ENCODE data around the gene CDC42BPG.

Gene CDC42BPG

DNA sequence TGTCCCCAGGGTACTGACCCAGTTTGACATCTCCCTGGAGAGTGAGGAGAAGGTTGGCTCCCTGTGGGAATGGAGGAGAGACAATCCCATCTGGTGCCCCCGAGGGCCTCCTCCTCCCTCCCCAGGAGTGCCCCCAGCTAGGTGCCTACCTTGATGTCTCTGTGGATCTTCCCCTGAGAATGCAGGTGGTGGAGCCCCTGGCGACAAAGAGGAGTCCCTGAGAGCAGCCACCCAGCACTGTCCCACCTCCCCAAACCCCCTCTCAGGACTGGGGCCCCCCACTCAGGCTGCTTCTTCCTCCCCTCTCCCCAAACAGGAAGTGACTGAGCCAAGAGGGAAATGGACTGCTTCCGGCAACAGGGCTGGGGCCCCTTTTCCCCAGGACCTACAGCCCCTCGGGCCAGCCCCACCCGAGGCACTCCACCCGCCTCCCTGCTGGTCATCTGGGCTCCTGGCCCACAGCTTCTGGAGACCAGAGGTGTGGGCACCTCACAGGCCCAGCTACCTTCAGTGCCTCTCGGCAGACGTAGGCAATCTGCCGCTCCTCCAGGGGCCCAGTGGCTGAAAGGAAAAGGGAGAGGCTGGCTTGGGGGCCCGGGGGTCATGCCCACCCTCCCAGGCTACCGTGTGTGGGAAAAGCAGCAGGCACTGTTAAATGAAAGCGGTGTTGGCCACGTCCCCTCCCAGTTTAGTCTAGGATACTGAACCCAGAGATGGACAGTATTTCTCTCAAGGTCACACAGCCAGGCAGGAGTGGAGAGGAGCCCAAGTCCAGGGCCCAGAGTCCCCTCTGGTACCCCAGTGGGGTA, 42.7 kb downstream of the CDC42BPG start:
- DNase-seq, result no peak

DNA sequence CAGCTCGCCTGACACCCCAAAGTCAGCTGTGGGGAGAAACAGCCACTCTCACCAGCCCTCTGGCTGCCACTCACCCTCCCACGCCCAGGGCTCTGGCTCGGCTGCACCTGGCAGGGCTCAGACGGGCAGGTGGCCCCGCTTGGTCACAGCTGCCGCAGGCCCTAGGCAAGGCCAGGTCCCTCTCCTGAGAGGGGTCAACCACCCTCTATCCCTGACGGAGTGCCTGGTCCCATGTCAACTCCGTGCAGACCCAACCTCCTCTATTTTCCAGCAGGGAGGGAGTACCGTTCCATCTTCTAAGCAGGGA, 43.3 kb downstream of the CDC42BPG start:
- no peak for DNase-seq

DNA sequence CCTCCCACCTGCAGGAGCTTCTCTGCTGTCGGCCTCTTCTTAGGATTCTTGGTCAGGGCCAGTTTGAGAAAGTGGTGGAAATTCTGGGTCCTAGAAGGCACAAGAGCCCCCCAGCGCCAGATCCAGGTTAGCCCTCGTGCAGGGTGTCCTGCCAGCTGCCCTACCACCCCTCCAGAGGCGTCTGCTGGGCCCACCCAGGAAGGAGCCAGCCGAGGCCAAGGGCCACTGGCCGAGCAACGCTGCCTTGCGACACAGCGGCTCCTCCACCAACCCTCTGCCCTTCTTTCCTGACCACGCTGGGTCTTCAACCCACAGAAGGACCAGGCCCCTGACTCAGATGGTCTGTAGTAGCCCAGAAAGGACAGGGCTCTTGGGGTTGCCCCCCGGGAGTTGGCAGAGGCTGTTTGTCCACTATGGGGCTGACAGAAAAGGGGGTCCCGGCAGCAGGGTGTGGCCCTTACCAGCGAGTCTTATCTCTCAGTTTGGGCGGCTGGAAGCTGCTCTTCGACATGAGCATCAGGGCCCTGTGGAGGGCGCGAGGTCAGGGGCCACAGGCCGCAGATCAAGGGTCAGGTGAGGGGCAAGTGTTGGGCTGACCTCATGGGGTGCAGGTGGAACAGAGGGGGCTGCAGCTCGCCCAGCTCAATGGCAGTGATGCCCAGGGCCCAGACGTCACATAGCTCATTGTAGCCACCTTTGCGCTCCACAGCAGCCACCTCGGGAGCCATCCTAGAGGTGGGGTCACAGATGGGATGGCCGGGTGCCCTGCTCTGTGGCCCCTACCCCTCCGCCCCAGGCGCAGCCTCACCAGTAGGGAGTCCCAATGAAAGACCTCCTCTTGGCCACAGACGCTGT, 43.9 kb downstream of the CDC42BPG start:
- no peak for DNase-seq

DNA sequence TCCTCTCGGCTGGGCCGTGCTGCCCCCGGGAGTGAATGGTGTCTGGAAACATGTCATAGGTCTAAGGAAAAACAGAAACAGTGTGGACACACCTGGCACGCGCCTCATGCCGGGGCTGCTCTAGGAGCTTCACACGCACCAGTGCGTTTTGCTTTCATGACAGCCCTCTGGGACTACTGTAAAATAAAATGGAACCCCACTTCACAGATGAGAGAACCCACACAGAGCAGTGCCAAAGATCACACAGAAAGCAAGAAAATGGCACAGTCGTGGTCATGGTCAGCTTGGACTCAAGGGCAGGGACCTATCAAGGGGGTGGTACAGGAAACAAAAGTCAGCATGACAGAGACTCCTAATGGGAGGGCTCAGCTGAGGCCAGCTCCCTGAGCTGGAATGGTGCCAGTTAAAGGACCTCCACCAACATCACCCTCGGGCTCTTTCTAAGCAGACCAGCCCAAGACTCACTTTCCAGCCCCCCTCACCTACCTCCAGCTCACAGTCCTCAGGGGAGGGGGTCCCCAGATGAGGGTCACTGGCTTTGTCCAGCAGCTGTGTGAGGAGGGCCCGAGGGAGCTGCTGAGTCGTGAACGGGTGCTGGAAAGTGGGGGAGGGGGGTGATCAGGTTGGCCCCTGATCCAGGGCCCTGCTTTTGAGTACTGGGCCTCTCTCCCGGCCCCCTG, 44.7 kb downstream of the CDC42BPG start:
- no peak for DNase-seq

DNA sequence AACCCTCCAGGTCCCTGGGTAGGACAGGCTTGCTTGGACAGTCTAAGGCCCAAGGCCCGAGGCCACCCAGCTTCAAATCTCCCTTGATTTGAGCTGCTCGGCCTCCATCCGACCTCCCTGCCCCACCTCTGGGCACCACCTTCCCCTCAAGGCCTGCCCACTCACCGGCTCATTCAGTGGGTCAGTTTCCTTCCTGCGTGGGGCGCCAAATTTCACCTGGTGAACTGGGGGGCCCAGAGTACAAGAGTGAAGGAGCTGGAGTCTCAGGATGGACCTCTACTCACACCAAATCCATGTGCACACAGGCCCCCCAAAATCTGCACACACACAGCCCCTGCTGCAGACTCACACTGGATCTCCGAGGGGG, 45.2 kb downstream of the CDC42BPG start:
- DNase-seq, result no peak

DNA sequence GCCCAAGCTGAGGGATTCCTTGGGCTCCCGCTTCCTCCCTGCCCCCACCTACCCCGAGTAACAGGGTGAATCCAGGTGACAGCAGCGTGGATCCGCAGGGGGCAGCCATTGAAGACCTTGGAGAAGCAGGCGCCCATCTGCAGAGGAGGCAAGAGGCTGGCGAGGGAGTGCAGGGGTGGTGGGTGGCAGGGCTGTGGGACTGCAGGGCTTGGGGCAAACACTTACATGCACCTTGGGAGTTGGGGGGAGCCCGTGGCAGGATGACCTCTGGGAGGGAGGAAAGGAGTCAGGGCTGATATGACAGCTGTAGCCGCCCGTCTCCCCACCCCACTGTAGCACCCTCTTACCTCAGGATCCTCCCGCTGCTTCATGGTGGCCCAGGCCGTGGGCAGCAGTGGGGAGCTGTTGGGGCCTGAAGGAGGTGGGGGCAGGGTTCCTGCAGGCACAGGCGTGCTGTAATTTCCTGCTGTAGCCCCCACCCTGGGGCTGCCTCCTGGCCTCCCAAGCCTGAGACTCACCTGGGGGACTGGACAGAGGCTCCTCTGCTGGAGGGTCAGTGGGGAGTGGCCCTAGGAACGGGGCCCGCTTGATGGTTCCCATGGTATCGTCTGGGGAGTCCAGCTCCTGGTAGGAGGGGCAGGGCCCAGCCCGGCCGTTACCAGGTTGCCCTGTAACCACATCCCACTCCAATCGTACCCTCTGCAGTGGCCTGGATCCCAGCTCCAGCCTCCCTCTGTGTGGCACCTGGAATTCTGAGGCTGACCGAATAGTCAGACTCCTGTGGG, 47.5 kb downstream of the CDC42BPG start:
- DNase-seq, result no peak

DNA sequence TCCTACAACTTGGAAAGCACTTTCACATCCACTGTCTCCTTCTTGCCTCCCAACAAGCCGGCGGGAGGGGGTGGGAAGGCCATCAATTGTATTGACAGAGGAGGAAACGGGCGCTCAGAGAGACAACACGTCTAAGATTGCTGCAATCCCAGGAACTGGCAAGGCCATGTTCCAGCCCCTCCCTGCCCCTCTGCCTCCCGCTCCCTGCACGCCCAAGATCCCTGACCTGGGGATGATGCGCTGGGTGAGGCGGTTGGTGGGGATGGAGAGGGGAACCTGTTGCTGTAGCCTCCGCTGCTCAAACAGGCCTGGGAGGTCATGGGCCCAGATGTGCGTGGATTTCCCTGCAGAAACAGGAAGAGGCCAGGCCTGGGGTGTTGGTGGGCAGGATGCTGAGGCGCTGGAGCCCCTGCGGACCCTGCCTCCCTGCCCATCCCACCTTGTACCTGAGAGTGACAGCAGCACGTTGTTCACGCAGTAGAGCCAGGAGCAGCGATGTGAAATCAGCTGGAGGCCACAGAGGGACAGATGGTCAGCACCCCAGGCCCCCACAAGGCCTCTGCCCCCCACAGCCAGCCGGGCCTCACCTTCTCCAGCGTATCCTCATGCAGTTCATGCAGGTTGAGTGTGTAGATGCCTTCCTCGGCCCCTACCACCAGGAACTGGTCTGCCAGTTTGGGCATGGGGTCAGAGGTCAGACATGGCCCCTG, 48.3 kb downstream of the CDC42BPG start:
- DNase-seq, result no peak

DNA sequence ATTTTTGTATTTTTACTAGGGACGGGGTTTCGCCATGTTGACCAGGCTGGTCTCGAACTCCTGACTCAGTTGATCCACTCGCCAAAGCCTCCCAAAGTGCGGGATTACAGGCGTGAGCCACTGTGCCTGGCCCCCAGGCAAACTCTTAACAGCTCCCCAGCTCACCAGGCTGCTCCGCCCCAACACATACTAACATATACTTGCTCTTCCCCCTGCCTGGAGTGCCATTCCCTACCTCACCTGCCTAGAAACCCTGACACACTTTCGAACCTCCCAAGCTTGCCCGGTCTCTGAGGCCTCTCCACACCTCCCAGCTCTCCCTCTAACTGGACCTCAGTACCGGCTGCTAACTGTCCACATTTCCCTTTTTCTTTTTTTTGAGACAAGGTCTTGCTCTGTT, 49.9 kb downstream of the CDC42BPG start:
- no peak for DNase-seq

DNA sequence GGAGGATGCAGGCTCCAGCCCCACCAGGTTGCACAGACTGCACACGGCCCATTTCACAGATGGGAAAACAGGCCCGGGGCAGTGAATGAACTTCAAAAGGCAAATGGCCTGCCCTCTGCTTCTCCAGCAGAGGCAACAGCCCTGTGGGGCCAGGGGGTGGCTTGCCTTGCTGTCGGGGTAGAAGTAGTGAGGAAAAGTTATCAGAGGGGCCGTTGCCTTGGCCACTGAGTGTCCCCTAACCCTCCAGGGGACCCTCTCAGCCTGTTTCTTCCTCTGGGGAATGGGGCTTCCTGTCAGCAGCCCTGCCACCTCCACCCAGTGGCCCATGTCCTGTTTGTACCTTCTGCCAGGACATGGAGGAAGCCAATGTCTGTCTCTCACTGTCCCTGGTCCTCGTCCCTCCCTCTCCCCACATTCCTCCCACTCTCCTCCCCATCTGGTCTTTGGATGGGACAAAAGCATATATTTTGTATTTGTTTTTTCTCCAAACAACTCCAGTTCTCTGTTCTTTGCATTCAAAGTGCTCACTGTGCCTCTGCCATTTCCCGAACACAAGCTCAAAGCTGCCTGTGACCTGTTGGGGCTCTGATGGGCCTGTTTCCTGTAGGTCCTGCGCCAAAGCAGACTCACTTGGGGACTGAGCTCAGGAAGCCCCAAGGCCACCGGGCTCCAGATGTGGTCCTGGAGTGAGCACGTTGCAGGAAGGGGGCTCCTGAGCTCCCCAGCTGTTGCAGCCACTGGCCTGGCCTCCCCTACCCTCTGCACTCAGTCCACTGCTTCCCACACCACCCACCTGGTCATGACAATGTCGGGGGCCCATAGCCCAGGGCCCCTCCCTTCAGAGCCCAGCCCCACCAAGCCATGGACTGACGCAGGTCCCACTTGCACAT, 50.9 kb downstream of the CDC42BPG start:
- DNase-seq, result no peak

DNA sequence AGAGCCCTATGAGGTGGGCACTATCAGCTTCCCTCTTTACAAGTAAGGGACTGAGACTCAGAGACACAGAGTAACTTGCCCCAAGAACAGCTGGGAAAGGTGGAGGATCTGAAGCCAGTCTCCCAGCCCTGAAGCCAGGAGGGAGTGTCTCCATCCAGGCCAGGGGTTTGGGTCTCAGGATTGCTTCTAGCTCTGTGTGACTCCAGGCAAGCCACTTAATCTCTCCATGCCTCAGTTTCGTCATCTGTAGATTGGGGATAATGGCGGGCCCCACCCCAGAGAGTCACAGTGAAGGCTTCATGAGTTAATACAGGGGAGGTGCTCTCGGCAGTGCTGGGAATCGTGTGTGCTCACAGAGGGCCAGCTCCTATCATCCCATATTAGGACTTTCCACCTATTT, 52.0 kb downstream of the CDC42BPG start:
- DNase-seq, result no peak

DNA sequence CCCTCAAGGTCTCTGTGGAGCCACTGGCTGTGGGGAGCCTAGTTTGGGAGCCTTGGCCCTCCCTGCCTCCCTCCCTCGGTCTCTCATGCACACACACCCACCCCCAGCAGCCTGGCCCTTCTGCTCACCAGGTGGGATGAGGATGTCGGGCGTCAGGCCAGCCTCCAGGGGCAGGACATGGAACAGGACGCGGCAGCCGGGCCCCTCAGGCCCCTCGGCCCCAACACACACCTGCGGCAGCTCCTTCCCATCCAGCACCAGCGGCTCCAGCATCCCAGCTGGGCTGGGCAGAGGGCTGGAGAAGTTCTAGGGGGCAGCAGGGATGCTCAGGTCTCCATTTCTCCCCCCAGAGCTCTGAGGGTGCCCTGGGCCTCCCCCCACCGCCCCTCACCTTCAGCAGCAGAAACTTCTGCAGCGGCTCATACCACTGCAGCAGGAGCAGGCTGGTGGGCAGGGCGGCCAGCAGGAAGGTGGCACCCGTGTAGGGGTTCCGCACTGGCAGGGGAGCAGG, 52.6 kb downstream of the CDC42BPG start:
- no peak for DNase-seq

DNA sequence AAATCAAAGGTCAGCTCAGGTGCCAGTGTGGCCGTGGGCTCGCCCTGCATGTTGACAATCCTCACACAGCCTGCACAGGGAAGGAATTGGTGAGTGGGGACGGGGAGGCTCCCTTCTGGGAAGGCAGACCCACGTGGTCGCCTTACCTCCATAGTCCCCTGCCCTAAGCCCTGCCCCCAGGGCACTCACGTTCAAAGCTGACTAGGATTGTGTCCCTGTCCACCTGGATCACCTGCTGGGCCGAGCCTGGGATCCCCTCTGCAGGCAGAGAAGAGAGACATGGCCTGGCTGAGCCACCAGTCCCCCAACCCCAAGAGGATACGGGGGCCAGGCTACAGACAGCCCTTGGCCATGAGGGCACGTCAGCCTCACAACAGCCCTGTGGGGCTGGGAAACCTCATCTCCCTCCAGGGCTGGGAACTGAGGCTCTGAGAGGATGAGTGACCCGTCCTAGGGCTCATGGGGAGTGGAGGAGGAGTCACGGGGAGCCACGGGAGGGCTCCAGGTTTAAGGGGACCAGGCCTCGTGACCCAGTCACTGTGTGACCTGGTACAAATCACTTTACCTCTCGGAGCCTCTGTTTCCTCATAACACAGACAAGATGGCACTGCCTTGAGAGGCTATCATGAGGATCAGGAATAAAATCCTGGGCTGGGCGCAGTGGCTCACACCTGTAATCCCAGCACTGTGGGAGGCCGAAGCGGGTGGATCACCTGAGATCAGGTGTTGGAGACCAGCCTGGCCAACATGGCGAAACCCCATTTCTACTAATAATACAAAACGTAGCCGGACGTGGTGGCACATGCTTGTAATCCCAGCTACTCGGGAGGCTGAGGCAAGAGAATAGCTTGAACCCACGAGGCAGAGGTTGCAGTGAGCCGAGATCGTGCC, 54.0 kb downstream of the CDC42BPG start:
- DNase-seq, result no peak

DNA sequence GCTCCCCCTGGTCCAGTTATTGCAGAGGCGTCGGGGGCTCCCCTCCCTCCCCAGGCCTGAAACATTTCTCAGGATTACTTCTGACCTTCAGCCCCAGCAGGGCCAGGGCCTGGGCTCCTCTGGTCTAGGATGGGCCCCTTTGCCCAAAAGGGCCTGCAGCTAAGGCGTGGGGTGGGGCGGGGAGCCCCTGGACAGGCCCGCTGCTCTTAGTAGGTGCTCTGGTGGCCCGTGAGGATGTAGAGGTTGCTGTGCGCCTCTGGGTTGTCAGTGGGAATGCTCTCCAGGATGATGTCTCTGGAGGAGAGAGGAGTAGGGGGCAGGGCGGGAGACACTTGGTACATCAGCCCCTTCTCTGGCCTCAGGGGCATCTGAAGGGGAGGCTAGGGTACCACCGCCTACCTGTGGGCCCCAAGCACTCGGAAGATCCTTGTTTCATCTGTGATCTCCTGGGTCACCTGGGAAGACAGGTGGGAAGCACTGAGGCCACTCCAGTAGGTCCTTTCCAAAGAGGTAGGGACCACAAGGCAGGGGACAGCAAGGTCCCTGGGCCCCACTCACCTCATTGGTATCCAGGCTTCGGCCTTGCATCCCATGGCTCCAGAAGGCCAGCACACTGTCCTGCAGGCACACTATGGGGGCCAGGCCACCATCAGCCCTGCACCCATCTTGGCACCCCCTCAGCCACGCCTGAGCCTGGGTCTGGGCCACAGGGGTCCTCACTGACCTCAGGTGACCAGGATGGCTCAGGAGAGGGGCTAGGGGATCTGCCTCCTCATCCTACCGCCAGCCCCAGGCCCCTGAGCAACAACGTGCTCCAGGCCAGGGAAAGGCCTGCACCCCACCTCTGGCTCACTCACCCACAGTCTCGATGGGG, 54.9 kb downstream of the CDC42BPG start:
- DNase-seq, result no peak

DNA sequence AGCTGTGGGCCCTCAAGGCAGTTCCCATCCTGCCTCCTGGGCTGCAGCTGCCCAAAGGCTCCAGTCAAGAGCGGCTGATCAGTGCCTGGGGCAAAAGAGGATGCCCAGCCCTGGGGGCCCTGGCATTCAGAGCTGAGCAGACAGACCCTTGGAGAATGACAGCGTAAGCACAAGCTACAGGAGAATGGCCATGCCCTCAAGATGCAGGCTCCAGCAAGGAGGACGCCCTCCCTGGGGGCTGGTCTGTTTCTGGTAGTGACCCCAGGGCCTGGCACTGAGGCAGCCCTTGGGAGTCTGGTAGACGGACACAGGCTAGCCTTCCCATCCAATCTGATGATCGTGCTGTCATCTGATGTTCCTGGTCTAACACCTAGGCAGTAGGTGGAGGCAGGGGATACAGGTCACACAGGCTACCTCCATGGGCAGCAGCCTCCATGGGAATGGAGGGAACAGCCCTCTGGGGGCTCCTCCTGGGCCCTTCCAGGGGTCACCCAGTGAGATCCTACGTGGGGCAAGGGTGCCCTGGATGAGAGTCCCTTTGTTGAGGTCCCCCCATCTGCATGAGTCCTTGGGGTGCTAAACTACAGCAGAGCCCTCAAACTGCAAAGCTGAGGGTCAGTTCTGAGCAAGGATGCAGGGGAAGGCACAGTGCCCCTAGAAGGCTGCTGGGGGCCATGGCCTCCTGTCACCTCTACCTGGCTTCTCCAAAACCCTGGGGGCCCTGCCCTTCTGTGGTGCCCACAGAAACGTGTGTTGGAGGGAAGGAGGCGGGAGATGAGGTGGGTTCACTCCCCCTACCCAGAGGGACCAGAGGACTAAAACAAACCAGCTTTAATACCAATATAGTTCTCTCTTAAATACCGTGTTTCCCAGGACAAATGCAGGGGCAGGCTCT, 55.9 kb downstream of the CDC42BPG start:
- no peak for DNase-seq

DNA sequence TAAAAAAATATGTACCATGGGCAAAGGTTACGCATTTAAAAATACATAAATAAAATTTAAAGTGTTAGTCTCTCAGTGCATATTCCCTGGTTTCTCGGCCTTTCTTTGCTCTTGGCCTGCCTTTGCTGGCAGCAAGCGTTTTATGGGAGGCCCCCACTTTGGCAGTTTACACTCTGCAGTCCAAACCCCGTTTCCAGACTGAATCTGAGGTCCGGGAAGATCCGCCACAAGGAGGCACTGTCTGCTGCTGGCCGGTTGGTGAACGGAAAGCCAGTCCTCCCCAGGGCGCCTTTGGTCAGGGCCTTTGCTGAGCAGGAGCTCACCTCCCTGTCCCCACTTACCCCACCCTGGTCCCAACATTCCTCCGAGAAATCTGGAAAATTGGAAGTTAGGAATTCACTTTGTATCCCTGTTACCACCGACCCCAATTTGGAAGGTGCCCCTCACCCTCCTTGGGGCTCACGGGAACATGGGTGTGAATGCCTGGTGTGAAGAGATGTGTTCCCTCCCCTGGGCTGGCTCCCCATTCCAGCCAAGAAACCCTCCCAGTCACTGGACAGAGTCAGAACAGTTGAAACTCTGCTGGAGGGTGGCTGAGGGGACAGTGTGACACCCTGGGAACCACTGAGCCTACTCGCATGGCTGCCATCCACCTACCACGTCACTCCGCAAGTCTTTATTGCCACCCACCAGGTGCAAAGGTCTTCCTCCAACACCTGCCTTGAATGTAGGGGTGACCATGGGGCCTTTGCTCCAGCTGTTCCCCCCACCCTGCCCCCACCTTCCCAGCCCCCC, 56.7 kb downstream of the CDC42BPG start:
- DNase-seq, result peak; percentile 55 to 67

DNA sequence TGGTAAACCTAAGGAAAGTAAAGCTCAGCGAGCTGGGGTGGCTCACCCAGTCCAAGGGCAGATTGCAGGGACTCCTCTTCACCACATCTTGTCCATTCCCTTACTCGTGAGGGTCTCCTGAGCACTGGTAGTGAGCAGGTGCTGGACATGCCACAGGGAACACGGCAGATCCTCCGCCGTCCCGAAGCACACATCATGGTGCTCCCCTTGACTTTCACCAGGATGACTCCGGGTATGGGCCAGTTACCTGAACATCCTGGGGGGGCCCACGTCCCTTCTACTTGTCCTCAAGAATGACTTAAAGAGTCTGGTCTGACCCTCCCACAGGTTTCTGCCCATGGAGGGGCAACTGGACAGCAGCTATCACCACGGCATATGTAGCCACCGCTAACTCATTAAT, 58.1 kb downstream of the CDC42BPG start:
- DNase-seq, result no peak

Data from activated CD4-positive, alpha-beta T cell treated with anti-CD3 and anti-CD28 coated beads for 4 hours (primary cell).